Brain microvascular endothelial cell (primary cell): ENCODE measurements around the gene RHD.
"Not testable (repeated sequence)": the region's sequence is repeated elsewhere in the genome, so short reads cannot be mapped to it uniquely, and the experiment has no call there.

Experiments used
- DNase-seq: peaks from one replicate; pipeline ENCODE4 v3.0.0-alpha.2; 2020
- H3K27ac ChIP-seq: fragments of 250-450 bp; sonication (Bioruptor Pico); 2 replicates; pipeline ENCODE4 v1.5.1; 2020; ENCODE audit warnings: mild to moderate bottlenecking, moderate library complexity
- H3K27me3 ChIP-seq: fragments of 250-450 bp; sonication (Bioruptor Pico); replicated peaks from 2 replicates; pipeline ENCODE4 v1.5.1; 2020; ENCODE audit warnings: mild to moderate bottlenecking
- H3K36me3 ChIP-seq: fragments of 250-450 bp; sonication (Bioruptor Pico); replicated peaks from 2 replicates; pipeline ENCODE4 v1.5.1; 2020; ENCODE audit warnings: mild to moderate bottlenecking
- H3K4me3 ChIP-seq: 2 replicates; pipeline ENCODE4 v1.5.1; 2011; ENCODE audit warnings: low read depth, mild to moderate bottlenecking, control low read depth, low read length, moderate library complexity
- in situ Hi-C: cut with HindIII; loops from 2 replicates; pipeline ENCODE4 v1.10.0; 2017; ENCODE audit warnings: low sequenced_read_pairs, low pct_ligation_motif_present
- TF ChIP-seq, protein P1 (sequence below): IDR thresholded peaks from 2 replicates; pipeline ENCODE4 v1.5.1; 2011; ENCODE audit warnings: low read depth, mild to moderate bottlenecking, moderate library complexity, low read length, control low read depth, inconsistent platforms; ENCODE audit errors: missing control alignments

RHD gene

DNA sequence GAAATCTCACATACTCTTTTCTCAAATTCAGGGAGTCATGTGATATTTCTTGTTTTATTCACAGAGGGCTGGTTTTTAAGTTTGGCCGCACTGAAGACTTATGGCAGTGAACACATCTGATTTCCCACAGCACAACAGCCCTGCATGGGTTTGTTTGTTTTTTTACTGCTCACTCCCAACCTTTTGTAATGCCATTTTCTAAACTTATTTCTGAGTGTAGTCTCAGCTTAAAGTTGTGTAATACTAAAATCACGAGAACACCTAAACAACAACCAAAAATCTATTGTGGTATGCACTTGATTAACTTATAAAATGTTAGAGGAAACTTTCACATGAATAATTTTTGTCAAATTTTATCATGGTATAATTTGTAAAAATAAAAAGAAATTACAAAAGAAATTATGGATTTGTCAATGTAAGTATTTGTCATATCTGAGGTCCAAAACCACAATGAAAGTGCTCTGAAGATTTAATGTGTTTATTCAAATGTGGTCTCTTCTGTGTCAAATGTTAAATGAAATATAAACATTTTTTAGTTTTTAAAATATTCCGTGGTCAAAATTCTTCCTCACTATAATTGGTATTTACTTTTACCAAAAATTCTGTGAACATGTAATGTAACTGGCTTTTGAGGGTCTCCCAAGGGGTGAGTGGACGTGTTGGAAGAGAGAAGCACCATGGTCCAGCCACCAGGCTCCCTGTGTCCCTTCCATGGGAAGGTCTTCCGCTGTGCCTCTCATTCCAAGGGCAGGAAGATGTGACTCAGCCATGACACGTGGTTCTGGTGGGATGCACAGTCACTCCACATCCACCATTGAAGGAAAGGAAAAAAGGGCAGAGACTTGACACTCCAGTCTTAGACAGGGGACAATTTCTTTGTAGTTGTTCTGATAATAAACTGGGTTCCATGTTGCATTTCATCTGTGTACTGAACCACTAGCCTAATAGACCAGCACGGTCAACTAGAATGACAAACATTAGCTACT, 88.6 kb downstream of the RHD start:
- no peaks in the 10 kb centered on the region for H3K27me3 ChIP-seq
- TF ChIP-seq, protein P1, sequence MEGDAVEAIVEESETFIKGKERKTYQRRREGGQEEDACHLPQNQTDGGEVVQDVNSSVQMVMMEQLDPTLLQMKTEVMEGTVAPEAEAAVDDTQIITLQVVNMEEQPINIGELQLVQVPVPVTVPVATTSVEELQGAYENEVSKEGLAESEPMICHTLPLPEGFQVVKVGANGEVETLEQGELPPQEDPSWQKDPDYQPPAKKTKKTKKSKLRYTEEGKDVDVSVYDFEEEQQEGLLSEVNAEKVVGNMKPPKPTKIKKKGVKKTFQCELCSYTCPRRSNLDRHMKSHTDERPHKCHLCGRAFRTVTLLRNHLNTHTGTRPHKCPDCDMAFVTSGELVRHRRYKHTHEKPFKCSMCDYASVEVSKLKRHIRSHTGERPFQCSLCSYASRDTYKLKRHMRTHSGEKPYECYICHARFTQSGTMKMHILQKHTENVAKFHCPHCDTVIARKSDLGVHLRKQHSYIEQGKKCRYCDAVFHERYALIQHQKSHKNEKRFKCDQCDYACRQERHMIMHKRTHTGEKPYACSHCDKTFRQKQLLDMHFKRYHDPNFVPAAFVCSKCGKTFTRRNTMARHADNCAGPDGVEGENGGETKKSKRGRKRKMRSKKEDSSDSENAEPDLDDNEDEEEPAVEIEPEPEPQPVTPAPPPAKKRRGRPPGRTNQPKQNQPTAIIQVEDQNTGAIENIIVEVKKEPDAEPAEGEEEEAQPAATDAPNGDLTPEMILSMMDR, result no peak
- peak; percentile 85 for DNase-seq
- in situ Hi-C loops, result no loop called here
- H3K36me3 ChIP-seq, result peaks cover 41% of the 10 kb centered on the region
- peak overlapping the region; percentile 74 for H3K27ac ChIP-seq
- H3K4me3 ChIP-seq, result no peak overlapping the region

DNA sequence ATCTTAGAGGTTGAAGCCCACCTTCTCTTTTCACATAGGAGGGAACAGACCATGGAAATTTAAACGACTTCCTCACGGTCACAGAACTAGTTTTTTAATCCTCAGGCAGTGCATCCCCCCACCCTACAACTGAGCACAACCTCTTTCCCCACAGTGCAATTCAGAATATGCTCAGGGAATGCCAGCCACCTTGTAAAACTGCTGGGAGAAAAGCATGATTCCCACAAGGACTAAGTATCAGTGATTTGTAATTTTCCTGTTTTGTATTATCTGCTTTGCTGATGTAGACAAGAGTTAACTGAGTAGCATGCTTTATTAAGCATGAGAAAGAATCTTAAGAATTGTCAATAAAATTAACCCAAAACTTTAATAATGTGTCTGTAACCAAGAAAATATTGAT, 89.6 kb downstream of the RHD start:
- Histone ChIP-seq H3K4me3 (no peak overlapping the region), H3K27me3 (no peaks in the 10 kb centered on the region), H3K27ac (peak overlapping the region; percentile 74), H3K36me3 (peaks cover 34% of the 10 kb centered on the region)
- TF ChIP-seq, protein P1, result no peak
- in situ Hi-C loops, result no loop called here
- no peak for DNase-seq

DNA sequence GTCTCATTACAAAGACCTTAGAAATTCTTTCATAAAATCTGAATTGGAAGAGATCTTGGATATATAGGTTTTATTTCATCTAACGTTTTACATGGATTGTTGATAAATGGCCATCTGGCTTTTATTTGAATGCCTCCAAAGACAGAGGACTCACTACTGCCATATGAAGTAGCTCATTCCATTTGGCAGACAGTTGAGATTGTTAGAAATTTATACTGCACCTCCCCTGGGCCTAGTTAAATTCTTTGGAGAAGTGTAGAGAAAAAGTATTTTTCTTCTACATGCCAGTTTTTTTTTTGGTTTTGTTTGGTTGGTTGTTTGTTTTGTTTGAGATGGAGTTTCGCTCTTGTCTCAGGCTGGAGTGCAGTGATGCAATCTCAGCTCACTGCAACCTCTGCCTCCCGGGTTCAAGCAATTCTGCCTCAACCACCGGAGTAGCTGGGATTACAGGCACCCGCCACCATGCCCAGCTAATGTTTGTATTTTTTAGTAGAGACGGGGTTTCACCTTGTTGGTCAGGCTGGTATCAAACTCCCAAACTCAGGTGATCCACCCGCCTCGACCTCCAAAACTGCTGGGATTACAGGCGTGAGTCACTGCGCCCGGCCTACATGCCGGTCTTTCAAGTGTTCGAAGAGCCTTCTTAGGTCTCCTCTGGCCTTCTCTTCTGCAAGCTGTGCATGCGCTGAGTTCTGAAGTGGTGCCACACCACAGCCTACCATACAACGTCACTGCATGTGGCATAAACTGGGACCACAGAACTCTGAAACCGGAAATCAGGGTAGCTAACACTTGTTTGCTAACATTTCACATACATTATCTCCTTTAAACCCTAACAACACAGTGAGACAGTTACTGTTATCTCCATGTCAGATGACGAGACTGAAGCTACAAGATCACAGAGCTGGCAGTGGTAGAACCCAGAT, 90.6 kb downstream of the RHD start:
- H3K27me3 ChIP-seq, H3K4me3 ChIP-seq, H3K27ac ChIP-seq, DNase-seq, in situ Hi-C loops: not testable (repeated sequence)
- peaks cover 26% of the 10 kb centered on the region for H3K36me3 ChIP-seq

DNA sequence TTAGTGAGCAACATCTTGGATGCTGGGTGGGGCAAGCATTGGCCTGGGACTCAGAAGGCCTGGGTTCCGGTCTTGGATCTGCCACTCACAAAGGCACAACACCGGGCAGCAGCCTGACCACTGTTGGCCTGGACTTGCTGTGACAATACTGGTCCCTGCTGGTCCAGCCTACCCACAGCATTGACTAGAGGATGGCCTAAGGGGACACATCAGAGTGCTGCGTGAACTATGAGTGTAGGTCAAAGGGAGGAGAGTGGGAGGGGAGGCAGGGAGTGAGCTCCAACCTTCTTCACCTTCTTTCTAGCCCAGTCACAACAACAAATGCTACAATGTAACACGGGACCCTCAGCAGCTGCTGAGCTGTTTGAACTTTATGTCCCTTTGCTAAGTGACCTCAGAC, 96.9 kb downstream of the RHD start:
- Histone ChIP-seq H3K36me3 (no peaks in the 10 kb centered on the region), H3K27me3 (no peaks in the 10 kb centered on the region), H3K27ac (no peak overlapping the region), H3K4me3 (no peak overlapping the region)
- TF ChIP-seq, protein P1, result no peak
- no peak for DNase-seq
- in situ Hi-C loops, result no loop called here

DNA sequence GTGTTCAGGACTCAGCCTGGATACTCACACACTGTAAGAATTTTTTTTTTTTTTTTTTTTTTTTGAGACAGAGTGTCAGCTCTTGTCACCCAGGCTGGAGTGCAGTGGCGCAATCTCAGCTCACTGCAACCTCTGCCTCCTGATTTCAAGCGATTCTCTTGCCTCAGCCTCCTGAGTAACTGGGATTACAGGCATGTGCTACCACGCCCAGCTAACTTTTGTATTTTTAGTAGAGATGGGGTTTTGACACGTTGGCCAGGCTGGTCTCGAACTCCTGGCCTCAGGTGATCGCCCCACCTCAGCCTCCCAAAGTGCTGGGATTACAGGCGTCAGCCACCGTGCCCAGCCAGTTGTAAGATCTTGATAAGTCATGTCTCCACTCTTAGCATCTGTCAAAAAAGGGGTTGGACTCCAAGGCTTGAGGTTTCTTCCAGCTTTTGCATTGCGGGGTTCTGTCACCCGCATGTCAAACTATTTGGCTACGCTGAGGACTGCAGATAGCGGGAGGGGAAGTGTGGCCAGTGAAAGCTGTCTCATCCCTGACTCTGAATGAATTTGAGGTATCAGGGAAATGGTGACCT, 97.5 kb downstream of the RHD start:
- not testable (repeated sequence) for H3K27ac ChIP-seq, DNase-seq, H3K36me3 ChIP-seq

DNA sequence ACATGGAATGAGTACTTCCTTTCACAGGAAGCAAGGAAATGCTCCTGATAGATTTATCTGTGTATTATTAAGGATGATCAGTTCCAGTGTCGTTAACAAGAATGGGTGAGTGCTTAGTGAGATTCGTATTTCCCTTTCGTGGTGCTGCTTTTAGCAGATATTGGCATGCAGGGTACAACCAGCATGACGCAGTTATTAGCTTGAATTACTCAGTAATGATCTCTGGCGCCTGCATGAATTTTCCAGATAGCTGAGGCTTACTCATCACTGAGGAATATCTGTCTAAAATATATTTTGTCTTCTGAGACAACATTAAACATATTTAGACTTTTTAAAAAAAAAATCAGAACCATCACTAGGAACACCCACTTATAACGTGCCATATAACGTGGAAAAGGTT, 99.4 kb downstream of the RHD start:
- H3K36me3 ChIP-seq, in situ Hi-C loops, H3K27me3 ChIP-seq, H3K4me3 ChIP-seq: not testable (repeated sequence)
- H3K27ac ChIP-seq, result peak overlapping the region; percentile 51
- DNase-seq, result peak; percentile 88

More for the DNA sequence above, 97.5 kb downstream of the RHD start:
- H3K4me3 ChIP-seq, in situ Hi-C loops, H3K27me3 ChIP-seq: not testable (repeated sequence)

DNA sequence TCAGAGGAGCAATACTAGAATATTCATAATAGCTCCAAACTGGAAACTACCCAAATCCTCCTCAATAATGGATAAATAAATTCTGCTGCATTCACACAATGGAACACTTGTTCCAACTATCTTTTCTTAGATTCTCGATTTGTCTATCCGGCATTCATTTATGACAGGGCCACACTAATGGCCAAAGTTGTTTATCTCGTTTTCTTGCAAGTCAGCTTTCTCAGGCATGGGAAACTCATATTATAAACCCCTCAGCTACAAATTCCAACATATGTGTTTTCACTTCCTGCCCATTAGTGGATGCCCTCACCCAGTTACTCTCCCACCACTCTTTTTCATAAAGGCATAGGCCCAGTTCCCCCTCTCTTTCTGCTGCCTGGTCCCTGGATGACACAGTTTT, 106.1 kb downstream of the RHD start:
- H3K36me3 ChIP-seq, H3K4me3 ChIP-seq, DNase-seq, H3K27me3 ChIP-seq, in situ Hi-C loops, H3K27ac ChIP-seq: not testable (repeated sequence)
